Effector memory CD4-positive, alpha-beta T cell (primary cell): Measurements from ENCODE around the gene IMPA2.
"Not testable (repeated sequence)": the region's sequence is repeated elsewhere in the genome, so short reads cannot be mapped to it uniquely, and the experiment has no call there.

ENCODE experiments used
- DNase-seq, 3 donors: peaks; one replicate each; pipeline ENCODE4 v3.0.0-alpha.2; 2020
- H3K27ac ChIP-seq: 2 replicates; pipeline ENCODE4 v1.7.0; 2013; ENCODE audit warnings: mild to moderate bottlenecking, low read length, moderate library complexity; ENCODE audit not compliant: insufficient read depth, poor library complexity, severe bottlenecking
- H3K27me3 ChIP-seq: replicated peaks from 2 replicates; pipeline ENCODE4 v1.7.0; 2013; ENCODE audit warnings: mild to moderate bottlenecking, low read length; ENCODE audit not compliant: insufficient read depth, control insufficient read depth, poor library complexity, severe bottlenecking
- H3K36me3 ChIP-seq: 2 replicates; pipeline ENCODE4 v1.7.0; 2013; ENCODE audit warnings: mild to moderate bottlenecking, low read length, moderate library complexity; ENCODE audit not compliant: control insufficient read depth, insufficient read depth
- H3K4me1 ChIP-seq: 2 replicates; pipeline ENCODE4 v1.7.0; 2013; ENCODE audit warnings: low read length, mild to moderate bottlenecking; ENCODE audit not compliant: control insufficient read depth, insufficient read depth, poor library complexity, severe bottlenecking
- H3K4me3 ChIP-seq: 2 replicates; pipeline ENCODE4 v1.7.0; 2013; ENCODE audit warnings: low read length, low read depth, mild to moderate bottlenecking; ENCODE audit not compliant: insufficient read depth, poor library complexity, severe bottlenecking
- H3K9me3 ChIP-seq: 2 replicates; pipeline ENCODE4 v1.7.0; 2013; ENCODE audit warnings: mild to moderate bottlenecking, low read length, moderate library complexity; ENCODE audit not compliant: control insufficient read depth
- total RNA-seq, 3 donors: gene quantifications; one replicate each; lab custom pipeline; 2026; lab: John Stamatoyannopoulos, UW

IMPA2 gene
- 1.7 to 3.5 (median 2.1) reads per million in 3 donors for total RNA-seq

GRCh38 chr18:11981192-11981542 lies at the start of gene IMPA2:
IMPA2 (plus strand) TSS chr18:11981507; CDS start chr18:11981670, 163 bp downstream.
- Histone ChIP-seq H3K4me1 (peaks cover 6% of the 10 kb centered on the region), H3K36me3 (no peaks in the 10 kb centered on the region), H3K4me3 (peak within 1 kb of the TSS; percentile 71), H3K27ac (peak within 1 kb of the TSS; percentile 29), H3K27me3 (no peaks in the 10 kb centered on the region), H3K9me3 (no peaks in the 10 kb centered on the region)
- no peak for DNase-seq

GRCh38 chr18:11932393-11932792 lies 48.9 kb upstream of the IMPA2 start:
- no peak for DNase-seq
- Histone ChIP-seq H3K4me3 (no peak overlapping the region), H3K27ac (no peak overlapping the region), H3K9me3 (no peaks in the 10 kb centered on the region), H3K36me3 (no peaks in the 10 kb centered on the region), H3K27me3 (no peaks in the 10 kb centered on the region), H3K4me1 (no peaks in the 10 kb centered on the region)

DNA sequence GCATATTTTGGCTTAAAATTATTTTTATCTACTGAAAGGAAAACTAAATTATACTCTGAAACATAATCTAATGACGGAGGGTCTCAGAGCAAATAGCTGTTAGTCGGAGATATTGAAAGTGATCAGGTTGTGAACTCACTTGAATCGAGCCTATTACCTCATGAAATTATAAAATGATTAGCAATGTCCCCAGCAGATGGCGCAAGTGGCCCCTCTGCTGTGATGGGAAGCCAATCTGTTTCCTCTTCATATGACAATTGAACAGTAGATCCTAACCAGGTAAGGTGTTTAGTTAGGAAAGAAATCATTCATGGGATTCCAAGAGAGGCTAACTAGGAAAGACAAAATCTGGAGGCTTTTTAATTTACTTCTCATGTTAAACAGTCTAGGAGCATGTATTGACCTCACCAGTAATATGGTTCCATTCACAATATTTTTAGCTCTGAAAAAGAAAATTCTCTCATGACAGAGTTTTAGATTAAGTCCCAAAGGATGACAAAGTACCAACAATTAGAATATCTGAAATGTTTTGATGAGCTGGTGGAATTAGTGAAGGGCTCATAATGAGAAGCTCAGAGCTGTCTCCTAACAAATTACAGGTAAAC lies 43.3 kb upstream of the IMPA2 start:
- Histone ChIP-seq H3K4me3 (no peak overlapping the region), H3K27ac (no peak overlapping the region), H3K27me3 (no peaks in the 10 kb centered on the region), H3K9me3 (no peaks in the 10 kb centered on the region), H3K36me3 (no peaks in the 10 kb centered on the region), H3K4me1 (no peaks in the 10 kb centered on the region)
- DNase-seq = peak; percentile 37 to 63 (median 39)

GRCh38 chr18:11940956-11941355 lies 40.4 kb upstream of the IMPA2 start:
- H3K4me3 ChIP-seq = no peak overlapping the region
- no peak overlapping the region for H3K27ac ChIP-seq
- no peaks in the 10 kb centered on the region for H3K36me3 ChIP-seq
- DNase-seq = no peak
- H3K9me3 ChIP-seq = no peaks in the 10 kb centered on the region
- no peaks in the 10 kb centered on the region for H3K27me3 ChIP-seq
- H3K4me1 ChIP-seq = no peaks in the 10 kb centered on the region

DNA sequence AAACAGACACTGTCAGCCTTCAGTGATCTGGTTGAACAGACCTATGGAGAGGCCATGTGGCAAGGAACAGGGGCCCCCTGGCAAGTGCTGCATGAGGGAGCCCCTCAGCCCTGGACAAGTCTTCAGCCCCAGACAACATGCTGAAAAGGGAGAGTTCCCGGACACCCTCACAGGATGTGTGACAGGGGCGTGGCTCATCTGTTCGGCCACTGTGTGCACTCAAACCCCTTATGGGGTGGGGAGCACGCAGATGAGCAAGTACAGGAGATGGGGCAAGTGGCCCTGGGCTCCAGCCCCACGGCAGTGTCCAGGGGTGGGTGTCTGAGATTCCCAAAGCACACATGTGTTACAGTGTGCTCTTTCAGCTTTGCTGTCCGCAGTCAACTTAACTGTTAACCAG lies 37.8 kb upstream of the IMPA2 start:
- DNase-seq = no peak
- no peak overlapping the region for H3K27ac ChIP-seq
- no peaks in the 10 kb centered on the region for H3K36me3 ChIP-seq
- no peaks in the 10 kb centered on the region for H3K27me3 ChIP-seq
- H3K9me3 ChIP-seq = no peaks in the 10 kb centered on the region
- H3K4me3 ChIP-seq = no peak overlapping the region
- H3K4me1 ChIP-seq = peaks cover 10% of the 10 kb centered on the region

- no peak for DNase-seq
- H3K27ac ChIP-seq = no peak overlapping the region
- no peak overlapping the region for H3K4me3 ChIP-seq
- H3K9me3 ChIP-seq = no peaks in the 10 kb centered on the region
- no peaks in the 10 kb centered on the region for H3K36me3 ChIP-seq
- peaks cover 10% of the 10 kb centered on the region for H3K4me1 ChIP-seq
- no peaks in the 10 kb centered on the region for H3K27me3 ChIP-seq
These were observed 37.1 kb upstream of the IMPA2 start for GRCh38 chr18:11944252-11944651.

GRCh38 chr18:11944786-11945185 lies 36.5 kb upstream of the IMPA2 start:
- Histone ChIP-seq H3K4me3 (no peak overlapping the region), H3K9me3 (no peaks in the 10 kb centered on the region), H3K27me3 (no peaks in the 10 kb centered on the region), H3K4me1 (peaks cover 10% of the 10 kb centered on the region), H3K36me3 (no peaks in the 10 kb centered on the region), H3K27ac (no peak overlapping the region)
- DNase-seq = no peak

DNA sequence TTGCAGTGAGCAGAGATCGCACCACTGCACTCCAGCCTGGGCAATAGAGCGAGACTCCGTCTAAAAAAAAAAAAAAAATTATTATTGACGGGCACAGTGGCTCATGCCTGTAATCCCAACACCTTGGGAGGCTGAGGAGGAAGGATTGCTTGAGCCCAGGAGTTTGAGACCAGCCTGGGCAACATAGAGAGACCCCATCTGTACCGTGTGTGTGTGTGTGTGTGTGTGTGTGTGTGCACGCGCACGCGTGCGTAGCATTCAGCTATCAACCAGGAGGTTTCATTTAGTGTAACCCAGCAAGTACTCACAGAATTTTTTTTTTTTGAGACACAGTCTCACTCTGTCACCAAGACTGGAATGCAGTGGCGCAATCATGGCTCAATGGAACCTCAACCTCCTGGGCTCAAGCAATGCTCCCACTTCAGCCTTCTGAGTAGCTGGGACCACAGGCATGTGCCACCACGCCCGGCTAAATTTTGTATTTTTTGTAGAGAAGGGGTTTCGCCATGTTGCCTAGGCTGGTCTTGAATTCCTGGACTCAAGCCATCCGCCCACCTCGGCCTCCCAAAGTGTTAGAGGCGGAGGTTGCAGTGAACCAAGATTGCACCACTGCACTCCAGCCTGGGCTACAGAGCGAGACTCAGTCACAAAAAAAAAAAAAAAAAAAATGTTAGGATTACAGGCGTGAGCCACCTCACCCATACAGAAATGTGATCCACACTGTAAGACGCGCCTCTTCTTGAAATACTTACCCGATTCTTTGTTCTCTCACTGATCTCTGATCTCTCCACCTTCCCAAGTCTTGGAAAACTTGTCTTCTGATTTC lies 35.3 kb upstream of the IMPA2 start:
- H3K9me3 ChIP-seq, H3K27ac ChIP-seq, H3K27me3 ChIP-seq, H3K4me1 ChIP-seq, H3K36me3 ChIP-seq, DNase-seq, H3K4me3 ChIP-seq: not testable (repeated sequence)

- DNase-seq = no peak
- peaks cover 10% of the 10 kb centered on the region for H3K4me1 ChIP-seq
- H3K36me3 ChIP-seq = no peaks in the 10 kb centered on the region
- no peak overlapping the region for H3K27ac ChIP-seq
- no peaks in the 10 kb centered on the region for H3K27me3 ChIP-seq
- no peaks in the 10 kb centered on the region for H3K9me3 ChIP-seq
- peak overlapping the region; percentile 61 for H3K4me3 ChIP-seq
These were observed 34.6 kb upstream of the IMPA2 start for GRCh38 chr18:11946756-11947155.
